Glomerular endothelial cell (primary cell): ENCODE results near the gene ITGA5. TPM values are rescaled to one million over a fixed set of nuclear protein-coding genes. Genes with fewer than 3 reads are reported as not detected.

ENCODE experiments used
- DNase-seq: peaks from one replicate; pipeline ENCODE4 v3.0.0-alpha.2; 2011; ENCODE audit warnings: low read depth, low spot score; ENCODE audit errors: extremely low read depth
- total RNA-seq: library from RNA; depleted of rRNA; stranded (reverse); fragments of >200 nt; gene quantifications from 2 replicates; pipeline ENCODE4 v1.2.3, GENCODE V29; 2015

Gene ITGA5
- total RNA-seq = 786 and 1,054 TPM in 2 replicates

GRCh38 chr12:54419088-54419887 lies at the start of gene ITGA5:
ITGA5 (minus strand) TSS chr12:54419266; CDS start chr12:54419198, 68 bp downstream.
- DNase-seq = no peak

- no peak for DNase-seq
Observed at GRCh38 chr12:54465857-54466523, 46.9 kb upstream of the ITGA5 start.

GRCh38 chr12:54463484-54463883 lies 44.4 kb upstream of the ITGA5 start:
- DNase-seq = no peak

GRCh38 chr12:54463034-54463433 lies 44.0 kb upstream of the ITGA5 start:
- no peak for DNase-seq

GRCh38 chr12:54460317-54460923 lies 41.4 kb upstream of the ITGA5 start:
- no peak for DNase-seq

GRCh38 chr12:54459355-54459754 lies 40.3 kb upstream of the ITGA5 start:
- no peak for DNase-seq

- no peak for DNase-seq
Observed at GRCh38 chr12:54455760-54456469, 36.8 kb upstream of the ITGA5 start.

- DNase-seq = no peak
Observed at GRCh38 chr12:54452628-54453027, 33.6 kb upstream of the ITGA5 start.

GRCh38 chr12:54448344-54448743 lies 29.3 kb upstream of the ITGA5 start:
- DNase-seq = no peak

- no peak for DNase-seq
Observed at GRCh38 chr12:54447917-54448316, 28.9 kb upstream of the ITGA5 start.

- DNase-seq = no peak
Observed at GRCh38 chr12:54444206-54444605, 25.1 kb upstream of the ITGA5 start.

GRCh38 chr12:54443446-54443845 lies 24.4 kb upstream of the ITGA5 start:
- DNase-seq = no peak

- DNase-seq = no peak
Observed at GRCh38 chr12:54442961-54443360, 23.9 kb upstream of the ITGA5 start.

GRCh38 chr12:54442099-54442498 lies 23.0 kb upstream of the ITGA5 start:
- DNase-seq = no peak

- DNase-seq = no peak
Observed at GRCh38 chr12:54439521-54440255, 20.6 kb upstream of the ITGA5 start.

GRCh38 chr12:54439096-54439495 lies 20.0 kb upstream of the ITGA5 start:
- DNase-seq = no peak

- DNase-seq = no peak
Observed at GRCh38 chr12:54438517-54438916, 19.5 kb upstream of the ITGA5 start.

- no peak for DNase-seq
Observed at GRCh38 chr12:54437697-54438096, 18.6 kb upstream of the ITGA5 start.

GRCh38 chr12:54437243-54437642 lies 18.2 kb upstream of the ITGA5 start:
- DNase-seq = no peak

- DNase-seq = no peak
Observed at GRCh38 chr12:54432815-54433164, 13.7 kb upstream of the ITGA5 start.
